ENCODE measurements around the gene ANO2. TPM values are rescaled to one million over a fixed set of nuclear protein-coding genes. Genes with fewer than 3 reads are reported as not detected.
A peak's percentile ranks its signal among the peaks of the same experiment; 100 is the strongest.

Gene ANO2
- total RNA-seq, 1 experiment from 2014 or later, result not detected

DNA sequence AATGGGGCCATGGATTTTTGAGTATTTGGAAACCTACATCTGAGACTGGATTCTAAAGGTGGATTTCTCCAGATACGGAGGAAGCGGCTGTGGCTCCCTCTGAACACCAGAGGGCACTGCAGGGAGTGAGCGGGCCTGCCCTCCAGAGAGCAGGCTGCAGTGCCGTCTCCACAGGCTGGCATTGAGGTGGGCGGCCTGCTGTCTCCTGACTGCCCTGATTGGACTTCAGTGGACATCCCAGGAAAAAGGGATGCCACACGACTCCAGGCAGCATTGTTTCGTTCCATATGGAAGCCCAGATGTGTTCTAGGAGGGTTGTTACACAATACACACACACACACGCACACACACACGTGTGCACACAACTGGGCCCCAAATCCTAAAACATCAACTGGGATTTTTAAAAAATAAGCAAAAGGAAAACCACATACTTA lies 20.9 kb upstream of the ANO2 start:
- DNase-seq (ENCODE audit: extremely low read depth, low read depth), result peak; percentile 41

DNA sequence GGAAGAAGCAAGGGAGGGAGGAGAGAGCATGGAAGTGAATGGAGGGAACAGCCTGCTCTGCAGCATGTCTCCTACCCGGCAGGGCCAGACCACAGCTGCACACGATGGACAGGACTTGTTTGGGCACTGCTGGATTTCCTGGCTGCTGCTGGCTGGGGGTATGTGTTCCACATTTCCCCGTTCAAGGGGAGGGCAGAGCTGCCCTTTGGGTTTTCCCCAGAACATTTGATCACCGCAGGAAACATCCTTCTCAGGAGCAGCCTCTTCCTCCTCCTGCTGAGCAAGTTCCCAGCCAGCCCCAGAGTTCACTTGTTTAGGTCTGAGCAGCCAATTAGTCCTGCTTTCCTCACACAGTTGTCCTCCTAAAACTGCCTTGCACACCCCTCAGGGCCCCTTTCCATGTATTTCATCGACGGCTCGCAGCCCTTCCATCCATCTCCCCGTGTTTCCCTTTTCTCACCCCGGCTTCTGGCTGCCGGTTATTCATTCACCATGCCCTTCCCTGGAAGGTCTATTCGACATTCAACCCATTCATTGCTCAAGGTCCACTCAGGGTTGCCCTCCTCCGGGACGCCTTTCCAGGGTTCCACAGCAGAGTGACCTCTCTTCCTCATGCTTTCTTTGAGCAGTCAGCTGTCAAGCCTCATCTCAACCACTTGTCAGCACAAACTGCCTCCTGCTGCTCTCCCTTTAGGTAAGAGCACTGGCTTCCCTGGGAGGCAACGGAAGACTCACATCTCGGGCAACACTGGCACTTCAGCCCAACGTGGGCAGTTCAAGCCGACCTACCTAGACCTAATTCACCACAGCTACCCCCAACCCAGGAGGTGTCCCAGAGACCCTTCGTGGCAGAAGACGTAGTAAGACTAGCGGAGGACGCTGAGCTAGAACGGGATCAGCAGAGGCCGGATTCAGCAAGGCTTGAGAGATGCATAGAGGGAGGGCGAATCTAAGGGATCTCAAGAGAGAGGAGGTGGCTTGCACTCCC lies 20.1 kb upstream of the ANO2 start:
- DNase-seq (ENCODE audit: extremely low read depth, low read depth), result no peak

- no peak for DNase-seq (ENCODE audit: extremely low read depth, low read depth)
Observed at GRCh38 chr12:5963515-5963914, 18.5 kb upstream of the ANO2 start.

DNA sequence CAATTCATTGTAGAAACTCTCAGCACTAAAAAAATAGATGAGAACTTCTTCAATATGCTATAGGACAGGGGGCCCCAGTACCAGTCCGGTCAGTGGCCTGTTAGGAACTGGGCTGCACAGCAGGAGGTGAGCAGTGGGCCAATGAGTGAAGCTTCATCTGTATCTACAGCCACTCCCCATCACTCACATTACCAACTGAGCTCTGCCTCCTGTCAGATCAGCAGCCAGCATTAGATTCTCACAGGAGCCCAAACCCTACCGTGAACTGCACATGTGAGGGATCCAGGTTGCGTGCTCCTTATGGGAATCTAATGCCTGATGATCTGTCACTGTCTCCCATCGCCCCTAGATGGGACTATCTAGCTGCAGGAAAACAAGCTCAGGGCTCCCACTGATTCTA lies 15.7 kb upstream of the ANO2 start:
- no peak for DNase-seq (ENCODE audit: extremely low read depth, low read depth)

- no peak for DNase-seq (ENCODE audit: extremely low read depth, low read depth)
Observed at GRCh38 chr12:5956987-5957386, 11.9 kb upstream of the ANO2 start.

GRCh38 chr12:5954661-5955060 lies 9.6 kb upstream of the ANO2 start:
- DNase-seq (ENCODE audit: extremely low read depth, low read depth), result no peak

DNA sequence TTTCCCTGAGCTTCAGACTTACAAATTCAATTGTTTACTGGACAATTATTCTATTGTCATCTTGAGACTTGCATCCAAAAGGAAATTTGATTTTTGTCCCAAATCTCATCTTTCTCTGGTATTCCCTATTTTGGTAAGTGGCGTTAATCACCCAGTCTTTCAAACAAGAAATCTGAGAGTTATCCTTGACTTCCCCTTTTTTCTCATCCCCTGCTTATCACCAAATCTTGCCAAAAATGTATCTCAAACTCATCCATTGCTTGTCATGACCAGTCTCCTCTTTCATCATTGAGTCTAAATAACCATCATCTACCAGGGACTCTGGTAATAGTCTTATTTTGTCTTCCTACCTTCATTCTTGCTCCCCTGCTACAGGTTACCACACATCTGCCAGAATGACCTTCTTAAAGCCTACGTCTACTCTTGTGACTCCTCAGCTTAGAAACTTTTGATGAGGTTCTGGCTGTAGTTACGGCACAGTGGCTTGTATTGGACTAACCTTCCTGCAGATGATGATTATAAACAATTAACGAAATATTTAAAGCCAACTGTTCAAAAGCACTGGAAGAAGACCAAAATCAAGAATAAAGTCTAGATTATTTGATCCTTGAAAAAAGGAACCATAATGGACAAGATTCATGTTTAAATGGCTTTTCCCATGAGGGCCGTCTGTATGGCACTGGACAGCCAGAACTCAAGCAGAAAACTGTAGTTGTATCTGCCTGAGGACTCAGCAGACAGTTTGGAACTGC lies 9.0 kb upstream of the ANO2 start:
- no peak for DNase-seq (ENCODE audit: extremely low read depth, low read depth)

DNA sequence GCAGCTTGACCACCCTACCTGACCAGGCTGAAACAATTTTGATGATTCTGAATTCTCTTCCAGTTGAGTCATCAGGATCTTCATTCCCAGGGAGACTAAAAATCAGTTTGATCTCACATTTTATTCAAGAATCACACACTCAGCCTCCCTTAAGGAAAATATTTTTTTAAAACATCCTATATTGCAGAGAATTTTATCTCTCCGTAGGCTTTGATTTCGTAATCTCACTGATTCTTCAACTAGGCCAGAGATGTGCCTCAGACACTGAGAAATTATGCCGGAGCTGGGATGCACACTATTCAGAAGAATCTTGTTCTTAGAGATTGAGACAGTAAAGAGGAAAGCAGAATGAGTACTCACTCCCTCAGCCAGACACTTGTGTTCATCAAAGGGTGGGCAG lies 7.0 kb upstream of the ANO2 start:
- no peak for DNase-seq (ENCODE audit: extremely low read depth, low read depth)

DNA sequence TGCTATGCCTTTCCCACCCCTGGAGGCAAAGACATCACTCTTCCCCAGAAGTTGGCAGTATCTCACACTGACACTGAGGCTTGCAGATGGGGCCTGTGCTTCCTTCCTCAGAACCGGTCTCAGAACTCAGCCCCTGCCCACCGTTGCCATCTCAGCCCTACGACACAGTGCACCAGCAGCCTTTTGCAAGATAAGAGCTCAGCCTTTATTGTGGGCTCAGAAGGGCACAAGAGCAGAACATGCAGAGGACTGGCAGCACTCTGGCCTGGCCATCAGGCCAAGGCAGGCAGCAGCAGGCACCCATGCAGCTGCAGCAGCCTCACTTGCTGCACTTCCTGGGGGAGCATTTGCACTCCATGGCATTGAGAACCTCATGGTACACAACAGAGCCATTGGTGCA lies 3.6 kb upstream of the ANO2 start:
- DNase-seq (ENCODE audit: extremely low read depth, low read depth), result no peak

GRCh38 chr12:5947006-5947405 lies 1.9 kb upstream of the ANO2 start:
- no peak for DNase-seq (ENCODE audit: extremely low read depth, low read depth)

DNA sequence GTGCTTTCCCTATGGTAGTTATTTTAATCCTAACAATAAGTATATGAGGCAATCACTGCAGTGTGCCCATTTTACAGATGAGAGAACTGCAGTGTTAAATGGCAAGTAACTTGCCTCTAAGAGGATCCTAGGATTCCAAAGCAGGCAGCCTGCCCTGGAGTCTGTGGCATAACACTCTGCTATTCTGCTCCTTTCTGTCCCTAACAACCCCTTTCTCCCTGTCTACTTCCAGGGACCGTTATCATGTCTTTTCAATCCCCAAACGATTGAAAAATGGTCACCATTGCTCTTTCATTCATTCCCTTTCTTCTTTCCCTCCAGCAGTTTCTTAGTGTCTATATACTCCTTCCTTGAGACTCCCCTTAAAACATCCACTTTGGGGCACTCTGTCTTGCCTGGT lies 1.3 kb upstream of the ANO2 start:
- no peak for DNase-seq (ENCODE audit: extremely low read depth, low read depth)

- no peak for DNase-seq (ENCODE audit: extremely low read depth, low read depth)
Observed at GRCh38 chr12:5944688-5945070, 380 bp downstream of the ANO2 start.

GRCh38 chr12:5944053-5944452 lies 1.0 kb downstream of the ANO2 start:
- no peak for DNase-seq (ENCODE audit: extremely low read depth, low read depth)

GRCh38 chr12:5941907-5942306 lies 3.2 kb downstream of the ANO2 start:
- no peak for DNase-seq (ENCODE audit: extremely low read depth, low read depth)

- DNase-seq (ENCODE audit: extremely low read depth, low read depth), result no peak
Observed at GRCh38 chr12:5927732-5928516, 17.1 kb downstream of the ANO2 start.

DNA sequence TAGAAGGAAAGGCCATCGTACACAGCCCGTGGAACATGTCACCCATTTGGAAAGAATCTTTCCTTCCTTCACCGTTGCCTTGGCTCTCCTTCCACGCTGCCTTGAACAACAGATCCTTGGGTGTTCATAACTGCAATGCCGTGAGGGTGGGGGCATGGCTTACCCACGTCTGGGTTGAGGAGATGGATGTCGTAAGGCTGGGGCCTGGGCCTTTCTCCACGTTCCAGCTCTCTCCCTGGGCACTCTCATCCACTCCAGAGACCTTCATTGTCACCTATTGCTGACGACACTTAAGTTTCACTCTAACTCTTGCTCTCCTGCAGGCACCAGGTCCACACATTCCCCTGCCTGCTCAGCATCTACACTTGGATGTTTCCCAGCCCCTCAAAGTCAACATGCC lies 19.4 kb downstream of the ANO2 start:
- no peak for DNase-seq (ENCODE audit: extremely low read depth, low read depth)

- DNase-seq (ENCODE audit: extremely low read depth, low read depth), result no peak
Observed at GRCh38 chr12:5924342-5924741, 20.7 kb downstream of the ANO2 start.

DNA sequence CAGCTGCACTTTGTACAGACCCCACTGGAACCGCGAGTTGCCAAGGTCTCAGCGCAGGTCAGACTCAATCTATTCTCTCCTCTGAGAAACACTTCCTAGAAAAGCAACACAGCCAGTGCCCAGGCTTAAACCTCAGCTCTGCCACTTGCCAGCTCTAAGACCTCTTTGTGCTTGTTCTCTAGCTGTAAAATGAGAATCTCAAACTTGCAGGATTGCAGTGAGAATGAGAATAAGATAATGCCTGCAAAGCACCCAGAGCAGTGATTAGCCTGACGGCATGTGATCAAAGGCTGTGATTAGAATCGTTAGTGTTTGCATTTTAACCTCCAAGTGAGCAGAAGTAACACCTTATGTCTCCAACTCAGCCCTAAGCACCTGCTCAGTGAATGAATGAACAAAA lies 21.3 kb downstream of the ANO2 start:
- no peak for DNase-seq (ENCODE audit: extremely low read depth, low read depth)

DNA sequence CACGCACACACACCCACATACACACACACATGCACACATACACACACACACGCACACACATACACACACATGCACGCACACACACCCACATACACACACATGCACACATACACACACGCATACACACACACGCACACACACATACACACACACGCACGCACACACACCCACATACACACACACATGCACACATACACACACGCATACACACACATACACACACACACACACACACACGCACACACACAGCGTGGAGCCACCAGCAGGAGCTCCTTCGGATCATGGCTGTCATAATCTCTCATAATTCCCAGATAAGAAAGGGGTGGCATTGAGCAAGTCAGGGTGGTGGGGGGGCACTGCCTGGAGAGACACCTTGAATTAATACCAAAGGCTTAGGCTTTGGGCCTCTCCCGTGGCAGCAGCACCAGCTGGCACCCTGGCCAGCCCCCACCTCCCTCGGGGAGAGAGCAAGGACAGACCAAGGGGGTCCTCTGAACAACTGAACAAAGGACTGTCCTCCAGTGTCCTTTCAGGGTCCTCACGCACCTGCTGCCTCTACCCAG lies 21.9 kb downstream of the ANO2 start:
- DNase-seq (ENCODE audit: extremely low read depth, low read depth), result no peak

- DNase-seq (ENCODE audit: extremely low read depth, low read depth), result no peak
Observed at GRCh38 chr12:5921966-5922899, 22.8 kb downstream of the ANO2 start.

Data from NCI-H460 (cell line).